ENCODE data around the gene TRIM46. TPM values are rescaled to one million over a fixed set of nuclear protein-coding genes. Genes with fewer than 3 reads are reported as not detected.

Gene TRIM46
- total and polyA plus RNA-seq, 9 of the 15 experiments (the other 6 are each of a cell fraction or from before 2014, with no cell fraction given), result 0.05 to 0.60 (median 0.16) TPM; not detected in 3

GRCh38 chr1:155137154-155137949 lies 36.3 kb upstream of the TRIM46 start (continued):
- TF ChIP-seq RBFOX2 (IDR thresholded peaks at IDR 0.05; ENCODE audit: low read depth, low read length), result no peak
- peak; percentile 54; the same call in 1 of the 2 replicates for TF ChIP-seq SMARCE1 (IDR thresholded peaks at IDR 0.05)
- 0 out of 2 replicates have a peak, but pooled peaks have one; percentile 34 for TF ChIP-seq ZNF431 (CRISPR knock-in tag; IDR thresholded peaks at IDR 0.05)
- peak; percentile 69 for TF ChIP-seq TEAD4 (IDR thresholded peaks at IDR 0.05; ENCODE audit: low read length)
- TF ChIP-seq TEAD4 (CRISPR knock-in tag; IDR thresholded peaks at IDR 0.05; ENCODE audit: borderline replicate concordance), result no peak
- TF ChIP-seq ZKSCAN8 (CRISPR knock-in tag; IDR thresholded peaks at IDR 0.05), result peak; percentile 70
- TF ChIP-seq, protein P1, sequence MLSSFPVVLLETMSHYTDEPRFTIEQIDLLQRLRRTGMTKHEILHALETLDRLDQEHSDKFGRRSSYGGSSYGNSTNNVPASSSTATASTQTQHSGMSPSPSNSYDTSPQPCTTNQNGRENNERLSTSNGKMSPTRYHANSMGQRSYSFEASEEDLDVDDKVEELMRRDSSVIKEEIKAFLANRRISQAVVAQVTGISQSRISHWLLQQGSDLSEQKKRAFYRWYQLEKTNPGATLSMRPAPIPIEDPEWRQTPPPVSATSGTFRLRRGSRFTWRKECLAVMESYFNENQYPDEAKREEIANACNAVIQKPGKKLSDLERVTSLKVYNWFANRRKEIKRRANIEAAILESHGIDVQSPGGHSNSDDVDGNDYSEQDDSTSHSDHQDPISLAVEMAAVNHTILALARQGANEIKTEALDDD (IDR thresholded peaks at IDR 0.05), result peak; percentile 44; the same call in 1 of the 2 replicates
- TF ChIP-seq, protein P2, sequence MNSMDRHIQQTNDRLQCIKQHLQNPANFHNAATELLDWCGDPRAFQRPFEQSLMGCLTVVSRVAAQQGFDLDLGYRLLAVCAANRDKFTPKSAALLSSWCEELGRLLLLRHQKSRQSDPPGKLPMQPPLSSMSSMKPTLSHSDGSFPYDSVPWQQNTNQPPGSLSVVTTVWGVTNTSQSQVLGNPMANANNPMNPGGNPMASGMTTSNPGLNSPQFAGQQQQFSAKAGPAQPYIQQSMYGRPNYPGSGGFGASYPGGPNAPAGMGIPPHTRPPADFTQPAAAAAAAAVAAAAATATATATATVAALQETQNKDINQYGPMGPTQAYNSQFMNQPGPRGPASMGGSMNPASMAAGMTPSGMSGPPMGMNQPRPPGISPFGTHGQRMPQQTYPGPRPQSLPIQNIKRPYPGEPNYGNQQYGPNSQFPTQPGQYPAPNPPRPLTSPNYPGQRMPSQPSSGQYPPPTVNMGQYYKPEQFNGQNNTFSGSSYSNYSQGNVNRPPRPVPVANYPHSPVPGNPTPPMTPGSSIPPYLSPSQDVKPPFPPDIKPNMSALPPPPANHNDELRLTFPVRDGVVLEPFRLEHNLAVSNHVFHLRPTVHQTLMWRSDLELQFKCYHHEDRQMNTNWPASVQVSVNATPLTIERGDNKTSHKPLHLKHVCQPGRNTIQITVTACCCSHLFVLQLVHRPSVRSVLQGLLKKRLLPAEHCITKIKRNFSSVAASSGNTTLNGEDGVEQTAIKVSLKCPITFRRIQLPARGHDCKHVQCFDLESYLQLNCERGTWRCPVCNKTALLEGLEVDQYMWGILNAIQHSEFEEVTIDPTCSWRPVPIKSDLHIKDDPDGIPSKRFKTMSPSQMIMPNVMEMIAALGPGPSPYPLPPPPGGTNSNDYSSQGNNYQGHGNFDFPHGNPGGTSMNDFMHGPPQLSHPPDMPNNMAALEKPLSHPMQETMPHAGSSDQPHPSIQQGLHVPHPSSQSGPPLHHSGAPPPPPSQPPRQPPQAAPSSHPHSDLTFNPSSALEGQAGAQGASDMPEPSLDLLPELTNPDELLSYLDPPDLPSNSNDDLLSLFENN (IDR thresholded peaks at IDR 0.05; ENCODE audit: low read depth in 2 of 2, low read length in 2 of 2), result peak in 1 of 2 experiments; percentile 73; a peak in 2 of 4 replicates
- TF ChIP-seq ZKSCAN1 (IDR thresholded peaks at IDR 0.05; ENCODE audit: low read depth, low read length), result peak; percentile 95
- TF ChIP-seq EHMT2 (IDR thresholded peaks at IDR 0.05), result 0 out of 2 replicates have a peak, but pooled peaks have one; percentile 55
- TF ChIP-seq CREB3L1 (IDR thresholded peaks at IDR 0.05; ENCODE audit: borderline replicate concordance, low read depth), result no peak
- TF ChIP-seq, protein P3, sequence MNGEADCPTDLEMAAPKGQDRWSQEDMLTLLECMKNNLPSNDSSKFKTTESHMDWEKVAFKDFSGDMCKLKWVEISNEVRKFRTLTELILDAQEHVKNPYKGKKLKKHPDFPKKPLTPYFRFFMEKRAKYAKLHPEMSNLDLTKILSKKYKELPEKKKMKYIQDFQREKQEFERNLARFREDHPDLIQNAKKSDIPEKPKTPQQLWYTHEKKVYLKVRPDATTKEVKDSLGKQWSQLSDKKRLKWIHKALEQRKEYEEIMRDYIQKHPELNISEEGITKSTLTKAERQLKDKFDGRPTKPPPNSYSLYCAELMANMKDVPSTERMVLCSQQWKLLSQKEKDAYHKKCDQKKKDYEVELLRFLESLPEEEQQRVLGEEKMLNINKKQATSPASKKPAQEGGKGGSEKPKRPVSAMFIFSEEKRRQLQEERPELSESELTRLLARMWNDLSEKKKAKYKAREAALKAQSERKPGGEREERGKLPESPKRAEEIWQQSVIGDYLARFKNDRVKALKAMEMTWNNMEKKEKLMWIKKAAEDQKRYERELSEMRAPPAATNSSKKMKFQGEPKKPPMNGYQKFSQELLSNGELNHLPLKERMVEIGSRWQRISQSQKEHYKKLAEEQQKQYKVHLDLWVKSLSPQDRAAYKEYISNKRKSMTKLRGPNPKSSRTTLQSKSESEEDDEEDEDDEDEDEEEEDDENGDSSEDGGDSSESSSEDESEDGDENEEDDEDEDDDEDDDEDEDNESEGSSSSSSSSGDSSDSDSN (IDR thresholded peaks at IDR 0.05; ENCODE audit: borderline replicate concordance in 1 of 2, low read depth in 2 of 2, low read length in 2 of 2), result 0 out of 4 replicates have a peak, but pooled peaks of 1 of the 2 experiments have one; percentile 32
- TF ChIP-seq LCOR (CRISPR knock-in tag; IDR thresholded peaks at IDR 0.05), result peak; percentile 80; the same call in 1 of the 2 replicates
- TF ChIP-seq HDAC1 (IDR thresholded peaks at IDR 0.05), result 0 out of 4 replicates have a peak, but pooled peaks of 1 of the 2 experiments have one; percentile 53
- no peak for TF ChIP-seq ILF3 (IDR thresholded peaks at IDR 0.05; ENCODE audit: borderline replicate concordance)
- 0 out of 2 replicates have a peak, but pooled peaks have one; percentile 39 for TF ChIP-seq KLF16 (IDR thresholded peaks at IDR 0.05)
